ENCODE measurements around the gene WDR5. TPM values are rescaled to one million over a fixed set of nuclear protein-coding genes. Genes with fewer than 3 reads are reported as not detected.

WDR5 gene
- total and polyA plus RNA-seq, 2 donors (not counting 1 experiment from before 2014, with no cell fraction given): 15.5 to 26.0 TPM

- TF ChIP-seq CTCF (conservative IDR thresholded peaks at IDR 0.05 in 1 of 2, IDR thresholded peaks at IDR 0.05 in 1 of 2; ENCODE audit: low read depth in 1 of 2, low read length in 2 of 2): no peak
- TF ChIP-seq EZH2 (IDR thresholded peaks at IDR 0.05; ENCODE audit: low read length, missing control alignments): no peak
- no peak overlapping the region for H3K9ac ChIP-seq (ENCODE audit: insufficient read depth, low read length)
- H3K79me2 ChIP-seq (ENCODE audit: control insufficient read depth, insufficient read depth, low read length): no peaks in the 10 kb centered on the region
- H3K27ac ChIP-seq (ENCODE audit: insufficient read depth, low read length): no peak overlapping the region
- no peak overlapping the region for H2AFZ ChIP-seq (ENCODE audit: low read length)
- no peak overlapping the region for H3K4me3 ChIP-seq (replicated peaks in 1 of 4; ENCODE audit: control extremely low read depth in 1 of 4, insufficient read depth in 1 of 4, low read depth in 3 of 4, low read length in 4 of 4)
- peaks cover 11% of the 10 kb centered on the region for H3K4me1 ChIP-seq (ENCODE audit: control insufficient read depth, extremely low read depth, insufficient read depth, low read length)
- no peaks in the 10 kb centered on the region for H3K27me3 ChIP-seq (ENCODE audit: control insufficient read depth, insufficient read depth, low read length)
- H3K4me2 ChIP-seq (ENCODE audit: extremely low read depth, insufficient read depth, low read length): no peak overlapping the region
- H3K9me3 ChIP-seq (ENCODE audit: control insufficient read depth, insufficient read depth, low read depth, low read length): no peaks in the 10 kb centered on the region
- no peak for DNase-seq (ENCODE audit: low read depth in 2 of 2)
- H3K36me3 ChIP-seq (ENCODE audit: control insufficient read depth, insufficient read depth, low read length): no peaks in the 10 kb centered on the region
- H4K20me1 ChIP-seq (ENCODE audit: control insufficient read depth, extremely low read depth, insufficient read depth, low read length): no peaks in the 10 kb centered on the region
These were observed 34.8 kb downstream of the WDR5 start for GRCh38 chr9:134170532-134171315.

DNA sequence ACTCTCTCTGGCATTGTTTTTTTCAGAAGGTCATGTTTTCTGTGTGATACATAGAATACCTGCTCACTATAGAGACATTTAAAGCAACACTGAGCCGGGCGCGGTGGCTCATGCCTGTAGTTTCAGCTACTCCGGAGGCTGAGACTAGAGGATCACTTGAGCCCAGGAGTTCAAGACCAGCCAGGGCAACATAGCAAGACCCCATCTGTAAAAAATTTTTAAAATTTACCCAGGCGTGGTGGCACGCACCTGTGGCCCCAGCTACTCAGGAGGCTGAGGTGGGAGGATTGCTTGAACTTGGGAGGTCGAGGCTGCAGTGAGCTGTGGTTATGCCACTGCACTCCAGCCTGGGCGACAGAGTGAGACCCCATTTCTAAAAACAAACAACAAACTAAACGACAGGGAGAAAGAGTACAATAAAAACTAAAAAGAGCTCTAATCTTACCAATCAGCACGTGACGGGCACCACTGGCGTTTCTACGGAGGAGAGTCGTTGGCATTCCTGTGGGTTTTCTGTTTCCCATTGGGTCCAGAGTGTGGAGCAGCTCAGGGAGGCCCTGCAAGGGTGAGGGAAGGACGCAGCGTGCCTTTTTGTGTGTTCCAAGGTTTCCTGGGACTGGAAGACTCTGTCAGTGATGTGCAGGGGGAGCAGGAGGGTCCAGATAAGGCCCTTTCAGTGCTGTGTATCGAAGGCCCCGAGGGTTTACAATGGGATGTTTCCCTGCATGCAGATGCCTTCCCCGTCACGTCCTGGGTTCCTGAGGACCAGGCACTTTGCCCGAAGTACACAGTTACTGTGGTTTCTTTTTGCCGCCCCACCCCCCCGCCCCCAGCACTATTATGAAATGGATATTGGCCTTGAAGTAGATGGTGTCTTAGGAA, 35.7 kb downstream of the WDR5 start:
- peaks cover 3% of the 10 kb centered on the region for H3K27me3 ChIP-seq (ENCODE audit: control insufficient read depth, insufficient read depth, low read length)
- H3K9me3 ChIP-seq (ENCODE audit: control insufficient read depth, insufficient read depth, low read depth, low read length): no peaks in the 10 kb centered on the region
- H3K4me3 ChIP-seq (replicated peaks in 1 of 4; ENCODE audit: control extremely low read depth in 1 of 4, insufficient read depth in 1 of 4, low read depth in 3 of 4, low read length in 4 of 4): no peak overlapping the region
- no peak overlapping the region for H3K27ac ChIP-seq (ENCODE audit: insufficient read depth, low read length)
- peaks cover 11% of the 10 kb centered on the region for H3K4me1 ChIP-seq (ENCODE audit: control insufficient read depth, extremely low read depth, insufficient read depth, low read length)
- no peak overlapping the region for H2AFZ ChIP-seq (ENCODE audit: low read length)
- H4K20me1 ChIP-seq (ENCODE audit: control insufficient read depth, extremely low read depth, insufficient read depth, low read length): no peaks in the 10 kb centered on the region
- H3K79me2 ChIP-seq (ENCODE audit: control insufficient read depth, insufficient read depth, low read length): no peaks in the 10 kb centered on the region
- no peak overlapping the region for H3K4me2 ChIP-seq (ENCODE audit: extremely low read depth, insufficient read depth, low read length)
- no peak overlapping the region for H3K9ac ChIP-seq (ENCODE audit: insufficient read depth, low read length)
- TF ChIP-seq EZH2 (IDR thresholded peaks at IDR 0.05; ENCODE audit: low read length, missing control alignments): no peak
- no peak for TF ChIP-seq CTCF (conservative IDR thresholded peaks at IDR 0.05 in 1 of 2, IDR thresholded peaks at IDR 0.05 in 1 of 2; ENCODE audit: low read depth in 1 of 2, low read length in 2 of 2)
- peak; percentile 45 to 70 for DNase-seq (ENCODE audit: low read depth in 2 of 2)
- no peaks in the 10 kb centered on the region for H3K36me3 ChIP-seq (ENCODE audit: control insufficient read depth, insufficient read depth, low read length)
